Keratinocyte (primary cell): ENCODE results near the gene CUBN. TPM values are rescaled to one million over a fixed set of nuclear protein-coding genes. Genes with fewer than 3 reads are reported as not detected.

Experiments used
- DNase-seq: peaks from one replicate; pipeline ENCODE4 v3.0.0-alpha.2; 2011; ENCODE audit warnings: low read depth, missing footprints, low spot score
- FAIRE-seq: peaks from 2 replicates; lab custom pipeline; 2011; peaks lifted over from hg19 to GRCh38; lab: Jason Lieb, UNC
- H2AFZ ChIP-seq: 2 replicates; pipeline ENCODE4 v1.6.0; 2012; ENCODE audit warnings: low read length, control low read depth, inconsistent platforms; ENCODE audit not compliant: control insufficient read depth
- H3K27ac ChIP-seq: 2 replicates; pipeline ENCODE4 v1.5.1; 2011; ENCODE audit warnings: low read length; ENCODE audit not compliant: control insufficient read depth, insufficient read depth
- H3K27me3 ChIP-seq: 3 replicates; pipeline ENCODE4 v1.6.0; 2011; ENCODE audit warnings: low read length; ENCODE audit not compliant: control insufficient read depth, insufficient read depth; ENCODE audit errors: extremely low read depth
- H3K36me3 ChIP-seq, 2 experiments: 2 replicates in 1 of 2; 3 replicates in 1 of 2; pipeline ENCODE4 v1.5.1; 2011; ENCODE audit warnings: low read length in 2 of 2, mild to moderate bottlenecking in 1 of 2; ENCODE audit not compliant: control insufficient read depth in 2 of 2, insufficient read depth in 2 of 2; ENCODE audit errors: extremely low read depth in 1 of 2
- H3K4me1 ChIP-seq: 3 replicates; pipeline ENCODE4 v1.5.1; 2011; ENCODE audit warnings: low read length; ENCODE audit not compliant: control insufficient read depth, insufficient read depth; ENCODE audit errors: extremely low read depth
- H3K4me2 ChIP-seq: 3 replicates; pipeline ENCODE4 v1.6.0; 2011; ENCODE audit warnings: low read depth, low read length; ENCODE audit not compliant: control insufficient read depth, insufficient read depth; ENCODE audit errors: extremely low read depth
- H3K4me3 ChIP-seq, 3 experiments: fragments of 200-600 bp in 1 of 3; sonication (generic) in 1 of 3; 2 replicates in 2 of 3; 3 replicates in 1 of 3; pipeline ENCODE4 v1.5.1; 2011 to 2016; ENCODE audit warnings: low read length in 3 of 3, mild to moderate bottlenecking in 3 of 3, control low read depth in 2 of 3, inconsistent platforms in 1 of 3, low read depth in 1 of 3, mixed read lengths in 1 of 3, mixed run types in 1 of 3, moderate library complexity in 1 of 3; ENCODE audit not compliant: control insufficient read depth in 2 of 3, insufficient read depth in 2 of 3; ENCODE audit errors: extremely low read depth in 1 of 3
- H3K79me2 ChIP-seq: 2 replicates; pipeline ENCODE4 v1.6.0; 2012; ENCODE audit warnings: low read length; ENCODE audit not compliant: control insufficient read depth, insufficient read depth
- H3K9ac ChIP-seq: 3 replicates; pipeline ENCODE4 v1.6.0; 2011; ENCODE audit warnings: low read length; ENCODE audit not compliant: control insufficient read depth, insufficient read depth; ENCODE audit errors: extremely low read depth
- H3K9me1 ChIP-seq: 3 replicates; pipeline ENCODE4 v1.6.0; 2011; ENCODE audit warnings: low read length; ENCODE audit not compliant: control insufficient read depth, insufficient read depth; ENCODE audit errors: extremely low read depth
- H3K9me3 ChIP-seq: 2 replicates; pipeline ENCODE4 v1.5.1; 2012; ENCODE audit warnings: low read depth, low read length; ENCODE audit not compliant: control insufficient read depth
- H4K20me1 ChIP-seq: 3 replicates; pipeline ENCODE4 v1.6.0; 2011; ENCODE audit warnings: low read length; ENCODE audit not compliant: control insufficient read depth, insufficient read depth; ENCODE audit errors: extremely low read depth
- CTCF ChIP-seq, 3 experiments: IDR thresholded peaks in 1 of 3; conservative IDR thresholded peaks in 1 of 3; optimal IDR thresholded peaks in 1 of 3; 2 replicates in 2 of 3; 3 replicates in 1 of 3; pipeline versions ENCODE3 to v1.5.1; 2011; ENCODE audit warnings: low read length in 3 of 3, mild to moderate bottlenecking in 3 of 3, moderate library complexity in 2 of 3, control low read depth in 1 of 3, inconsistent platforms in 1 of 3; ENCODE audit not compliant: insufficient read depth in 2 of 3; ENCODE audit errors: extremely low read depth in 1 of 3
- EZH2 ChIP-seq: IDR thresholded peaks from one replicate; pipeline ENCODE4 v1.6.1; 2012; ENCODE audit warnings: inconsistent platforms, mild to moderate bottlenecking, low read length, moderate library complexity
- dilution Hi-C: fragments of 300-500 bp; cut with MboI; formaldehyde crosslinking; loops from one replicate; pipeline ENCODE4 v1.7.0; 2020; ENCODE audit warnings: low sequenced_read_pairs; ENCODE audit not compliant: extremely low pct_ligation_motif_present
- polyA plus RNA-seq, 5 experiments: library from polyadenylated mRNA; depleted of rRNA in 3 of 5; stranded (reverse) in 3 of 5; stranded (forward) in 1 of 5; unstranded in 1 of 5; fragments of >200 nt; gene quantifications; 1 replicate in 1 of 5; 2 replicates in 3 of 5; 3 replicates in 1 of 5; pipeline versions ENCODE4 v1.2.1 to v1.2.3, GENCODE V29; 2011 to 2012; ENCODE audit warnings: missing spikeins in 2 of 5, low read depth in 1 of 5, low replicate concordance in 1 of 5

CUBN gene
- polyA plus RNA-seq, 1 donor (not counting 4 experiments of a cell fraction or from before 2014, with no cell fraction given), result 0.07 TPM

GRCh38 chr10:16984242-16984641, 145.4 kb downstream of the CUBN start:
- FAIRE-seq, result no peak
- H3K27me3 ChIP-seq, result no peaks in the 10 kb centered on the region
- no peaks in the 10 kb centered on the region for H3K9me3 ChIP-seq
- no peak overlapping the region for H3K27ac ChIP-seq
- no peaks in the 10 kb centered on the region for H3K36me3 ChIP-seq
- no peaks in the 10 kb centered on the region for H4K20me1 ChIP-seq
- H3K4me2 ChIP-seq, result no peak overlapping the region
- H3K4me1 ChIP-seq, result peaks cover 16% of the 10 kb centered on the region
- no peak for DNase-seq
- dilution Hi-C loops, result no loop called here
- H3K9me1 ChIP-seq, result no peaks in the 10 kb centered on the region
- no peak overlapping the region for H3K9ac ChIP-seq
- no peak for TF ChIP-seq CTCF (optimal IDR thresholded peaks at IDR 0.05 in 1 of 3, IDR thresholded peaks at IDR 0.05 in 1 of 3, conservative IDR thresholded peaks at IDR 0.05 in 1 of 3; ENCODE audit: extremely low read depth in 1 of 3, insufficient read depth in 2 of 3, low read length in 3 of 3)
- no peak for TF ChIP-seq EZH2
- no peak overlapping the region for H2AFZ ChIP-seq
- no peak overlapping the region for H3K4me3 ChIP-seq
- no peaks in the 10 kb centered on the region for H3K79me2 ChIP-seq

GRCh38 chr10:16976803-16977202, 152.8 kb downstream of the CUBN start:
- dilution Hi-C loops, result no loop called here
- Histone ChIP-seq H3K4me2 (no peak overlapping the region), H3K36me3 (no peaks in the 10 kb centered on the region), H3K9me3 (no peaks in the 10 kb centered on the region), H4K20me1 (no peaks in the 10 kb centered on the region), H3K4me3 (no peak overlapping the region), H3K9me1 (no peaks in the 10 kb centered on the region), H3K4me1 (no peaks in the 10 kb centered on the region), H3K9ac (no peak overlapping the region), H3K27me3 (no peaks in the 10 kb centered on the region), H2AFZ (no peak overlapping the region), H3K79me2 (no peaks in the 10 kb centered on the region), H3K27ac (no peak overlapping the region)
- FAIRE-seq (no peak), DNase-seq (no peak)
- TF ChIP-seq CTCF (optimal IDR thresholded peaks at IDR 0.05 in 1 of 3, IDR thresholded peaks at IDR 0.05 in 1 of 3, conservative IDR thresholded peaks at IDR 0.05 in 1 of 3; ENCODE audit: extremely low read depth in 1 of 3, insufficient read depth in 2 of 3, low read length in 3 of 3), result no peak
- no peak for TF ChIP-seq EZH2
